GM12878 (cell line): ENCODE data around the gene HMSD.

Source experiments
- EGR1 ChIP-seq, 2 experiments: IDR thresholded peaks; 1 replicate in 1 of 2; 2 replicates in 1 of 2; pipeline ENCODE4 v1.6.1; 2011 to 2012; ENCODE audit warnings: low read depth in 2 of 2, low read length in 2 of 2, borderline replicate concordance in 1 of 2, mild to moderate bottlenecking in 1 of 2, moderate library complexity in 1 of 2
- ESRRA ChIP-seq: IDR thresholded peaks from 2 replicates; pipeline ENCODE4 v1.6.1; 2012; ENCODE audit warnings: mild to moderate bottlenecking, low read length, improper control_type of control experiment
- JUNB ChIP-seq: IDR thresholded peaks from 2 replicates; pipeline ENCODE4 v1.6.1; 2016; ENCODE audit warnings: antibody characterized with exemption, mild to moderate bottlenecking
- MYC ChIP-seq: IDR thresholded peaks from 2 replicates; pipeline ENCODE4 v1.6.1; 2011; ENCODE audit warnings: mild to moderate bottlenecking, low read length, moderate library complexity, inconsistent platforms; ENCODE audit not compliant: insufficient read depth, insufficient replicate concordance, insufficient read length, severe bottlenecking
- TF ChIP-seq, protein P1 (sequence below): IDR thresholded peaks from 2 replicates; pipeline ENCODE4 v1.6.1; 2011; ENCODE audit warnings: mild to moderate bottlenecking, low read depth, low read length, moderate library complexity; ENCODE audit not compliant: insufficient replicate concordance
- TF ChIP-seq, protein P2 (sequence below): fragments of 450-650 bp; IDR thresholded peaks from 2 replicates; pipeline ENCODE4 v1.6.1; 2017; ENCODE audit warnings: mild to moderate bottlenecking
- TF ChIP-seq, protein P3 (sequence below), 3 experiments: IDR thresholded peaks in 2 of 3; conservative IDR thresholded peaks in 1 of 3; 2 replicates each; pipeline ENCODE4 v1.5.1; 2011; ENCODE audit warnings: low read depth in 3 of 3, low read length in 3 of 3, mild to moderate bottlenecking in 3 of 3, control low read depth in 2 of 3, moderate library complexity in 2 of 3, inconsistent platforms in 1 of 3, mixed read lengths in 1 of 3; ENCODE audit not compliant: control insufficient read depth in 2 of 3, insufficient read depth in 1 of 3; ENCODE audit errors: extremely low read depth in 1 of 3

DNA sequence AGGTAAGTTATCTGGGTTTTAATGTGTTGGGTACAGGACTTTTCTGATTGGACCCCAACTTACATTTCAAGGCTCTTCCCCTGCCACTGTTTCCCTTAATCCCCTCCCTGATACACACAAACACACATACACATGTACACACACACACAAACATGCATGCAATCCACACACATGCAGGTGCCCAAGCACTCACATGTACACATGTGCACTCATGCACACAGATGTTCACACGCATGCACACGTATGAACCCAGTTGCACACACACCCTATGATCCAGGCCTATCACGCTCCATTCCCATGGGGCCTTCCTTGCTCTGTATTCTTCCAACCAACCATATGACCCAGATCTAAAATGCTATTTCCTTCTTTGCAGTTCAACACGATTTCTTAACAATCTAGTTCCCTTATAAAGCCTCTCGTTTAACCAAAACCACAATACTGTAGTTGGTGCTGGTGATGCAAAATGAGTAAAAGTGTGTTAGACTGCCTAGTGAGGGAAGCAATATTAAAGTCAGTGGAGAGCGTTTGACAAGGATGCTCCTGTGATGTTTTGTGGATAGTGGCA is 31.9 kb downstream of the HMSD start:
- TF ChIP-seq, protein P1, sequence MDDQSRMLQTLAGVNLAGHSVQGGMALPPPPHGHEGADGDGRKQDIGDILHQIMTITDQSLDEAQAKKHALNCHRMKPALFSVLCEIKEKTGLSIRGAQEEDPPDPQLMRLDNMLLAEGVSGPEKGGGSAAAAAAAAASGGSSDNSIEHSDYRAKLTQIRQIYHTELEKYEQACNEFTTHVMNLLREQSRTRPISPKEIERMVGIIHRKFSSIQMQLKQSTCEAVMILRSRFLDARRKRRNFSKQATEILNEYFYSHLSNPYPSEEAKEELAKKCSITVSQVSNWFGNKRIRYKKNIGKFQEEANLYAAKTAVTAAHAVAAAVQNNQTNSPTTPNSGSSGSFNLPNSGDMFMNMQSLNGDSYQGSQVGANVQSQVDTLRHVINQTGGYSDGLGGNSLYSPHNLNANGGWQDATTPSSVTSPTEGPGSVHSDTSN: no peak
- TF ChIP-seq JUNB: no peak
- no peak for TF ChIP-seq MYC
- TF ChIP-seq, protein P2, sequence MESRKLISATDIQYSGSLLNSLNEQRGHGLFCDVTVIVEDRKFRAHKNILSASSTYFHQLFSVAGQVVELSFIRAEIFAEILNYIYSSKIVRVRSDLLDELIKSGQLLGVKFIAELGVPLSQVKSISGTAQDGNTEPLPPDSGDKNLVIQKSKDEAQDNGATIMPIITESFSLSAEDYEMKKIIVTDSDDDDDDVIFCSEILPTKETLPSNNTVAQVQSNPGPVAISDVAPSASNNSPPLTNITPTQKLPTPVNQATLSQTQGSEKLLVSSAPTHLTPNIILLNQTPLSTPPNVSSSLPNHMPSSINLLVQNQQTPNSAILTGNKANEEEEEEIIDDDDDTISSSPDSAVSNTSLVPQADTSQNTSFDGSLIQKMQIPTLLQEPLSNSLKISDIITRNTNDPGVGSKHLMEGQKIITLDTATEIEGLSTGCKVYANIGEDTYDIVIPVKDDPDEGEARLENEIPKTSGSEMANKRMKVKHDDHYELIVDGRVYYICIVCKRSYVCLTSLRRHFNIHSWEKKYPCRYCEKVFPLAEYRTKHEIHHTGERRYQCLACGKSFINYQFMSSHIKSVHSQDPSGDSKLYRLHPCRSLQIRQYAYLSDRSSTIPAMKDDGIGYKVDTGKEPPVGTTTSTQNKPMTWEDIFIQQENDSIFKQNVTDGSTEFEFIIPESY: no peak
- TF ChIP-seq, protein P3, sequence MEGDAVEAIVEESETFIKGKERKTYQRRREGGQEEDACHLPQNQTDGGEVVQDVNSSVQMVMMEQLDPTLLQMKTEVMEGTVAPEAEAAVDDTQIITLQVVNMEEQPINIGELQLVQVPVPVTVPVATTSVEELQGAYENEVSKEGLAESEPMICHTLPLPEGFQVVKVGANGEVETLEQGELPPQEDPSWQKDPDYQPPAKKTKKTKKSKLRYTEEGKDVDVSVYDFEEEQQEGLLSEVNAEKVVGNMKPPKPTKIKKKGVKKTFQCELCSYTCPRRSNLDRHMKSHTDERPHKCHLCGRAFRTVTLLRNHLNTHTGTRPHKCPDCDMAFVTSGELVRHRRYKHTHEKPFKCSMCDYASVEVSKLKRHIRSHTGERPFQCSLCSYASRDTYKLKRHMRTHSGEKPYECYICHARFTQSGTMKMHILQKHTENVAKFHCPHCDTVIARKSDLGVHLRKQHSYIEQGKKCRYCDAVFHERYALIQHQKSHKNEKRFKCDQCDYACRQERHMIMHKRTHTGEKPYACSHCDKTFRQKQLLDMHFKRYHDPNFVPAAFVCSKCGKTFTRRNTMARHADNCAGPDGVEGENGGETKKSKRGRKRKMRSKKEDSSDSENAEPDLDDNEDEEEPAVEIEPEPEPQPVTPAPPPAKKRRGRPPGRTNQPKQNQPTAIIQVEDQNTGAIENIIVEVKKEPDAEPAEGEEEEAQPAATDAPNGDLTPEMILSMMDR (IDR thresholded peaks at IDR 0.05 in 2 of 3, conservative IDR thresholded peaks at IDR 0.05 in 1 of 3; ENCODE audit: control insufficient read depth in 2 of 3, extremely low read depth in 1 of 3, insufficient read depth in 1 of 3, low read depth in 3 of 3, low read length in 3 of 3): no peak
- TF ChIP-seq ESRRA: no peak
- TF ChIP-seq EGR1 (IDR thresholded peaks at IDR 0.05; ENCODE audit: borderline replicate concordance in 1 of 2, low read depth in 2 of 2, low read length in 2 of 2): no peak
